Astrocyte (in vitro differentiated cells and primary cell): ENCODE measurements around the gene SLC12A8. TPM values are rescaled to one million over a fixed set of nuclear protein-coding genes. Genes with fewer than 3 reads are reported as not detected.

Experiments used
- DNase-seq: peaks from one replicate; pipeline ENCODE4 v3.0.0-alpha.2; 2010; ENCODE audit warnings: low read depth
- FAIRE-seq: peaks from 2 replicates; lab custom pipeline; 2011; peaks lifted over from hg19 to GRCh38; lab: Jason Lieb, UNC
- H2AFZ ChIP-seq: 2 replicates; pipeline ENCODE4 v1.6.0; 2012; ENCODE audit warnings: low read depth, low read length, inconsistent platforms
- H3K27ac ChIP-seq: 2 replicates; pipeline ENCODE4 v1.5.1; 2011; ENCODE audit warnings: low read depth, low read length, inconsistent platforms
- H3K27me3 ChIP-seq: 2 replicates; pipeline ENCODE4 v1.6.0; 2011; ENCODE audit warnings: low read length, inconsistent platforms; ENCODE audit not compliant: insufficient read depth
- H3K36me3 ChIP-seq: 2 replicates; pipeline ENCODE4 v1.5.1; 2011; ENCODE audit warnings: low read length, inconsistent platforms; ENCODE audit not compliant: insufficient read depth
- H3K4me1 ChIP-seq: 2 replicates; pipeline ENCODE4 v1.5.1; 2011; ENCODE audit warnings: low read length, inconsistent platforms; ENCODE audit not compliant: insufficient read depth
- H3K4me2 ChIP-seq: 2 replicates; pipeline ENCODE4 v1.6.0; 2012; ENCODE audit warnings: low read length, inconsistent platforms
- H3K4me3 ChIP-seq: 2 replicates; pipeline ENCODE4 v1.5.1; 2011; ENCODE audit warnings: low read depth, mild to moderate bottlenecking, low read length, inconsistent platforms; ENCODE audit not compliant: insufficient read depth
- H3K79me2 ChIP-seq: 2 replicates; pipeline ENCODE4 v1.6.0; 2012; ENCODE audit warnings: mild to moderate bottlenecking, low read length, inconsistent platforms; ENCODE audit not compliant: insufficient read depth
- H3K9ac ChIP-seq: 2 replicates; pipeline ENCODE4 v1.6.0; 2012; ENCODE audit warnings: mild to moderate bottlenecking, low read length, inconsistent platforms
- H3K9me3 ChIP-seq: 2 replicates; pipeline ENCODE4 v1.5.1; 2012; ENCODE audit warnings: low read depth, mild to moderate bottlenecking, low read length, inconsistent platforms; ENCODE audit not compliant: insufficient read depth
- H4K20me1 ChIP-seq: 2 replicates; pipeline ENCODE4 v1.6.0; 2012; ENCODE audit warnings: low read length, inconsistent platforms; ENCODE audit not compliant: insufficient read depth
- H3K27ac Mint-ChIP-seq: one replicate; pipeline ENCODE4 v1.8.0; 2021; ENCODE audit warnings: mild to moderate bottlenecking, mixed read lengths; ENCODE audit not compliant: unreplicated experiment
- H3K27me3 Mint-ChIP-seq: one replicate; pipeline ENCODE4 v1.8.0; 2021; ENCODE audit warnings: low read depth, mixed read lengths; ENCODE audit not compliant: unreplicated experiment
- H3K36me3 Mint-ChIP-seq: one replicate; pipeline ENCODE4 v1.8.0; 2021; ENCODE audit warnings: low read depth, mixed read lengths; ENCODE audit not compliant: unreplicated experiment
- H3K4me1 Mint-ChIP-seq: one replicate; pipeline ENCODE4 v1.8.0; 2021; ENCODE audit warnings: low read depth, mixed read lengths; ENCODE audit not compliant: unreplicated experiment
- H3K4me3 Mint-ChIP-seq: one replicate; pipeline ENCODE4 v1.8.0; 2021; ENCODE audit warnings: mild to moderate bottlenecking, moderate library complexity, mixed read lengths; ENCODE audit not compliant: unreplicated experiment
- H3K9me3 Mint-ChIP-seq: one replicate; pipeline ENCODE4 v1.8.0; 2021; ENCODE audit warnings: mild to moderate bottlenecking, mixed read lengths; ENCODE audit not compliant: unreplicated experiment
- EZH2 ChIP-seq: IDR thresholded peaks from 2 replicates; pipeline ENCODE4 v1.6.1; 2012; ENCODE audit warnings: mild to moderate bottlenecking, low read length, inconsistent platforms; ENCODE audit not compliant: insufficient read depth
- total RNA-seq: library from RNA; stranded (reverse); gene quantifications from 2 replicates; pipeline ENCODE4 v1.2.1, GENCODE V29; 2021
- TF ChIP-seq, protein P1 (sequence below): IDR thresholded peaks from 2 replicates; pipeline ENCODE4 v1.5.1; 2011; ENCODE audit warnings: low read depth, mild to moderate bottlenecking, inconsistent platforms, low read length, moderate library complexity; ENCODE audit not compliant: insufficient read depth

Gene SLC12A8
- total RNA-seq, 1 donor from 2014 or later = 4.2 TPM

DNA sequence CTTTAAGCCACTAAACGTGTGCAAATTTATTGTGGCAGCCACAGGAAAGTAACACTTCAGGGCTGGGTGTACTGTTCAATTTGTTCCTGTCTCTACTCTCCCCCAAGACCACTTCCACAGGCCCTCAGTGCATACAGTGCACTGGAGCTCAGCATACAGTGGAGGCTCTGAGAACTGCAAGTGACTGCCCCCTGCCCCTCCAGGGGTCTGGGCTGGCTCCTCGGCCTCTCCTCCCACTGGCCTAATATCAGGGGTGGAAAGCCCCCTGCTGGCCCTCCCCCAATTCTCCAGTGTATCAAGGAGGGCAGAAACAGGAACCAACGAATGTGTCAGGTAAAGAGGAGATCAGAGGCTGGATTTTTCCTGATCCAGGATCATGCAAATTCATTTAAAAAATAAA, 136.8 kb downstream of the SLC12A8 start:
- peaks cover 5% of the 10 kb centered on the region for H3K36me3 Mint-ChIP-seq
- TF ChIP-seq, protein P1, sequence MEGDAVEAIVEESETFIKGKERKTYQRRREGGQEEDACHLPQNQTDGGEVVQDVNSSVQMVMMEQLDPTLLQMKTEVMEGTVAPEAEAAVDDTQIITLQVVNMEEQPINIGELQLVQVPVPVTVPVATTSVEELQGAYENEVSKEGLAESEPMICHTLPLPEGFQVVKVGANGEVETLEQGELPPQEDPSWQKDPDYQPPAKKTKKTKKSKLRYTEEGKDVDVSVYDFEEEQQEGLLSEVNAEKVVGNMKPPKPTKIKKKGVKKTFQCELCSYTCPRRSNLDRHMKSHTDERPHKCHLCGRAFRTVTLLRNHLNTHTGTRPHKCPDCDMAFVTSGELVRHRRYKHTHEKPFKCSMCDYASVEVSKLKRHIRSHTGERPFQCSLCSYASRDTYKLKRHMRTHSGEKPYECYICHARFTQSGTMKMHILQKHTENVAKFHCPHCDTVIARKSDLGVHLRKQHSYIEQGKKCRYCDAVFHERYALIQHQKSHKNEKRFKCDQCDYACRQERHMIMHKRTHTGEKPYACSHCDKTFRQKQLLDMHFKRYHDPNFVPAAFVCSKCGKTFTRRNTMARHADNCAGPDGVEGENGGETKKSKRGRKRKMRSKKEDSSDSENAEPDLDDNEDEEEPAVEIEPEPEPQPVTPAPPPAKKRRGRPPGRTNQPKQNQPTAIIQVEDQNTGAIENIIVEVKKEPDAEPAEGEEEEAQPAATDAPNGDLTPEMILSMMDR = no peak
- no peak for TF ChIP-seq EZH2
- no peak overlapping the region for H3K4me2 ChIP-seq
- no peaks in the 10 kb centered on the region for H3K9me3 ChIP-seq
- no peak overlapping the region for H3K27ac Mint-ChIP-seq
- no peak overlapping the region for H3K9ac ChIP-seq
- H3K36me3 ChIP-seq = no peaks in the 10 kb centered on the region
- H3K79me2 ChIP-seq = no peaks in the 10 kb centered on the region
- DNase-seq (no peak), FAIRE-seq (no peak)
- H3K9me3 Mint-ChIP-seq = peaks cover 2% of the 10 kb centered on the region
- H3K27ac ChIP-seq = no peak overlapping the region
- H4K20me1 ChIP-seq = no peaks in the 10 kb centered on the region
- peaks cover 10% of the 10 kb centered on the region for H3K4me1 Mint-ChIP-seq
- no peak overlapping the region for H3K4me3 ChIP-seq
- no peak overlapping the region for H3K4me3 Mint-ChIP-seq
- H3K27me3 ChIP-seq = no peaks in the 10 kb centered on the region
- peaks cover 5% of the 10 kb centered on the region for H3K4me1 ChIP-seq
- peaks cover 15% of the 10 kb centered on the region for H3K27me3 Mint-ChIP-seq
- H2AFZ ChIP-seq = no peak overlapping the region

DNA sequence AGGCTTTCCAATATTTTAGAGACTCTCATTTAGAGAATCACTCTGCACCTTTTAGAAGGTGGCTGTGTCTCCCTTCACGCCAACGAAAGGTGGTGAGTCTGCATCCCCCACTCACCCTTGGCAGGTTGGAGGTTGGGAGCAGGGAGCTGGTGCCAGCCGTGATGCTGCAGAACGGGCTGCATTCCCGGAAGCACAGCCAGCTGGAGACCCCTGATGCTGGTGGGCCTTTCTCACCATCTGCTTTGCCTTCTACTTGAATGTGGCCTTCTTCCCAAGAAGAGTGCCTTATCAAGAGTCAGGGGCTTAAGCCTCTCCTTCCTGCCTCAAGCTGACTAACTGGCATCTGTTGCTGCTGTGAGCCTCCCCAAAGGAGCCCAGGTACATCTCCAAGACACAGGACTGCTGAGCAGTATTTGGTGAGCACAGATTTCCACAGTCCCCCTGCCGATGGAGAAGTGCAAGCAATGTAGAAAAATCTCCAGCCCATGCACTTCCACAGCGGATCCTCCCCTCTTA, 139.1 kb downstream of the SLC12A8 start:
- Mint-ChIP-seq H3K27ac (no peak overlapping the region), H3K36me3 (peaks cover 5% of the 10 kb centered on the region), H3K9me3 (no peaks in the 10 kb centered on the region), H3K4me3 (no peak overlapping the region), H3K27me3 (peaks cover 15% of the 10 kb centered on the region), H3K4me1 (peaks cover 10% of the 10 kb centered on the region)
- H3K27me3 ChIP-seq = no peaks in the 10 kb centered on the region
- no peak overlapping the region for H3K27ac ChIP-seq
- no peaks in the 10 kb centered on the region for H3K4me1 ChIP-seq
- H3K9me3 ChIP-seq = no peaks in the 10 kb centered on the region
- H3K79me2 ChIP-seq = no peaks in the 10 kb centered on the region
- H4K20me1 ChIP-seq = no peaks in the 10 kb centered on the region
- no peak for TF ChIP-seq EZH2
- TF ChIP-seq, protein P1 = no peak
- H3K36me3 ChIP-seq = no peaks in the 10 kb centered on the region
- FAIRE-seq (no peak), DNase-seq (no peak)
- no peak overlapping the region for H3K4me3 ChIP-seq
- H3K9ac ChIP-seq = no peak overlapping the region
- H2AFZ ChIP-seq = no peak overlapping the region
- H3K4me2 ChIP-seq = no peak overlapping the region

DNA sequence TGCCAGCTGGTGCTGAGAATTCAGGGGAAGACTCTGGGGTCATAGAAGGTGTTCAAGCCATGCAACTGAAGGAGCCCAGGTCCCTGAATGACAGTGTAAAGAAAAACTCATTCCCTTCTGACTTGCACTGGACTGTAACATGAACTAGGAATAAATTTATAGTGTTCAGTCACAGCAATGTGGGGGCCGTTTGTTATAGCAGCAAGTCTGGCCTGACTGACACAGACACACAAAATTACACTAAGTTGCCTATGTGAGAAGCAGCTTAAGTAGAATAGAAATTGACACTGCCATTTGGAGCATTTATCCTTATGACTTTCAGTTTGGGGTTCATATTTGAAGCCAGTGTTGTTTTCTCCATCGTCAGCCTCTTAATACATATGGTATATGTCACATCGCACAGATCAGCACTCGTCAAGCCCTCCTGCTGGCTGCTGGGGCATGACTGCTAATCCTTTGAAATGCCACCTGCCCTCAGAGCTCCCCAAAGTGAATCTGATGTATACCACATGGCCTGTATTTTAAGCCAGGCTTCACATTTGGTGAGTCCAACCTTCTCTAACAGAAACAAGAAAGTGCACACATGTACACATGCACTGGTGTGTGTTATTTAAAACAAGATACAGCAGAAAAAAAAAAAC, 139.7 kb downstream of the SLC12A8 start:
- H4K20me1 ChIP-seq = no peaks in the 10 kb centered on the region
- no peak for FAIRE-seq
- H3K4me2 ChIP-seq = no peak overlapping the region
- H3K27me3 Mint-ChIP-seq = peaks cover 15% of the 10 kb centered on the region
- H3K27ac ChIP-seq = no peak overlapping the region
- no peak for TF ChIP-seq EZH2
- H3K4me3 ChIP-seq = no peak overlapping the region
- no peaks in the 10 kb centered on the region for H3K9me3 ChIP-seq
- DNase-seq = no peak
- no peaks in the 10 kb centered on the region for H3K9me3 Mint-ChIP-seq
- H2AFZ ChIP-seq = no peak overlapping the region
- H3K36me3 ChIP-seq = no peaks in the 10 kb centered on the region
- H3K4me1 ChIP-seq = no peaks in the 10 kb centered on the region
- H3K27ac Mint-ChIP-seq = no peak overlapping the region
- no peak overlapping the region for H3K9ac ChIP-seq
- H3K4me1 Mint-ChIP-seq = peaks cover 10% of the 10 kb centered on the region
- no peaks in the 10 kb centered on the region for H3K27me3 ChIP-seq
- no peaks in the 10 kb centered on the region for H3K79me2 ChIP-seq
- no peaks in the 10 kb centered on the region for H3K36me3 Mint-ChIP-seq
- H3K4me3 Mint-ChIP-seq = no peak overlapping the region
